ENCODE data around the gene VIPR2.

The VIPR2 gene

DNA sequence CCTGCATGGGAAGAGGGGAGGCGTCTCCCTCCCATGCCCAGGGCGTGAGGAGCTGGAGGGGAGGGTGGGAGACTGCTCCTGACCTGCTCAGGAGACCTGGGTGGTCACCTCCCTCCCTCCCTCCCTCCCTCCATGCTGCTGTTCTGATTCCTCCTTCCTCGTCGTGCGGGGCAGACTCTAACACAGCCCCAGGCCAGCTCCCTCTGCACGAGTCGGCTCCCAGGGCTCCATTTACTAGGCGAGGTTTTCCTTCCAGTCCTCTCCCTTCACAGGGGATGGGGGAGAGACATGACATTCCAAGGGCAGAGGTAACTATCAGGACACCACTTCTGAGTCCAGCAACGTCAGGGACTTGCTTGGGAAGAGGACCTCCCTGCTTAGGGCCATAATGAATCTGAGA is 23.6 kb downstream of the VIPR2 start:
- DNase-seq (ENCODE audit: low read depth) = no peak

GRCh38 chr7:159120540-159120919 is 24.1 kb downstream of the VIPR2 start:
- no peak for DNase-seq (ENCODE audit: low read depth)
- TF ChIP-seq CTCF (IDR thresholded peaks at IDR 0.05; ENCODE audit: control insufficient read depth, extremely low read depth, insufficient read depth) = no peak
- no peak overlapping the region for H3K4me3 ChIP-seq (ENCODE audit: low read depth, low read length)

More for the DNA sequence above, 23.6 kb downstream of the VIPR2 start:
- H3K4me3 ChIP-seq (ENCODE audit: low read depth, low read length) = no peak overlapping the region
- no peak for TF ChIP-seq CTCF (IDR thresholded peaks at IDR 0.05; ENCODE audit: control insufficient read depth, extremely low read depth, insufficient read depth)

GRCh38 chr7:159119851-159120539 is 24.7 kb downstream of the VIPR2 start:
- DNase-seq (ENCODE audit: low read depth) = no peak
- H3K4me3 ChIP-seq (ENCODE audit: low read depth, low read length) = no peak overlapping the region
- no peak for TF ChIP-seq CTCF (IDR thresholded peaks at IDR 0.05; ENCODE audit: control insufficient read depth, extremely low read depth, insufficient read depth)

GRCh38 chr7:159119026-159119741 is 25.5 kb downstream of the VIPR2 start:
- DNase-seq (ENCODE audit: low read depth) = no peak
- H3K4me3 ChIP-seq (ENCODE audit: low read depth, low read length) = no peak overlapping the region
- no peak for TF ChIP-seq CTCF (IDR thresholded peaks at IDR 0.05; ENCODE audit: control insufficient read depth, extremely low read depth, insufficient read depth)

DNA sequence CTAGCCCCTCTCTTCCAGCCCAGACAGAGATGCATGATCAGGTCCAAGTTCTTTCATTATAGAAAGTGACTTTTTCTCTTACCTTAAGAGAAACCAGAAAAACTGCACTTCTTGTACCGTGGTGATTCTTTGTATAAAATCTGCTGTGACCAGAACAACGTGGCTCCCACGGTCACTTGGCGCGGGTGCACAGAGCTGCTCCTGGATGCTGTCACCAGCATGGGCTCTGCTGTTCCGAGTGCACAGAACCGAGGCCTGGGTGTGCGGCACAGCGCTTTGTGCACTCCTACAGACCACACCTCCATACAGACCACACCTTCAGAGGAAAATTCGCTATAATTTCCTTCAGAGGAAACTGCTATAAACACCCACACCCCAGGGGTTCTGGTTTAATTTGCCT is 26.0 kb downstream of the VIPR2 start:
- no peak for TF ChIP-seq CTCF (IDR thresholded peaks at IDR 0.05; ENCODE audit: control insufficient read depth, extremely low read depth, insufficient read depth)

DNA sequence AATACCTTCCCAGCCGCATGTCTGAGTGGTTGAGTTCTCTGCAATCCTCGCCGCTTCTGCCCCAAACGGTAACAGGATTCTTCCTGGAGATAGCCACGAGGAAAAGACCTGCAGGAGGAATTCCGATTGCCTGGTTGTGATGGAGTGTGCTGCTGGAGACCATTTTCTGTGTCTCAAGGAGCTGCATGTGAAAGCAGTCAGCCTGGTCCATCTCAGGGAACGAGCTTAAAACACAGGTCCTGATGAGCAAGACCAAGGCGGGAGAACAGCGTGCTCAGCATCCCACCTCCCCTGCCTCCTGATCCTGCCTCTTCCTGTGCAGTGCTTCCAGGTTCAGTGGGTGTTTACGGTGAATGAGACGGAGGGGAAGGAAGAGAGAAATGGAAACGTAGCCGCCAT is 26.5 kb downstream of the VIPR2 start:
- no peak for DNase-seq (ENCODE audit: low read depth)
- H3K4me3 ChIP-seq (ENCODE audit: low read depth, low read length) = no peak overlapping the region
- TF ChIP-seq CTCF (IDR thresholded peaks at IDR 0.05; ENCODE audit: control insufficient read depth, extremely low read depth, insufficient read depth) = no peak

More for the DNA sequence above, 26.0 kb downstream of the VIPR2 start:
- no peak overlapping the region for H3K4me3 ChIP-seq (ENCODE audit: low read depth, low read length)
- no peak for DNase-seq (ENCODE audit: low read depth)
